K562 (cell line): ENCODE data around the gene RPS2. TPM values are rescaled to one million over a fixed set of nuclear protein-coding genes. Genes with fewer than 3 reads are reported as not detected.

Experiments
- PHTF2 ChIP-seq: fragments of 250-450 bp; sonication (Bioruptor Pico); IDR thresholded peaks from 2 replicates; pipeline ENCODE4 v1.5.0; 2021; ENCODE audit warnings: mild to moderate bottlenecking
- ZNF224 ChIP-seq: sonication (generic); formaldehyde crosslinking; IDR thresholded peaks from 2 replicates; pipeline ENCODE4 v1.8.0; 2022; ENCODE audit warnings: mild to moderate bottlenecking, missing genetic modification reagents
- polyA plus RNA-seq, 8 experiments: library from polyadenylated mRNA; depleted of rRNA in 4 of 8; stranded (reverse) in 5 of 8; unstranded in 3 of 8; fragments of >200 nt; fragmentation: Nextera tagmentation in 2 of 8; fragmentation: Illumina TruSeq in 1 of 8; extraction: Ambion mirVana in 2 of 8; extraction: Trizol in 1 of 8; gene quantifications; 2 replicates each; pipeline versions ENCODE4 v1.2.1 to v1.2.3, GENCODE V29; 2011 to 2014; ENCODE audit warnings: inconsistent platforms in 1 of 8, missing spikeins in 1 of 8
- total RNA-seq, 7 experiments: library from RNA; depleted of rRNA in 6 of 7; stranded (reverse); fragments of >200 nt in 6 of 7; fragmentation: Illumina TruSeq in 2 of 7; extraction: Trizol in 2 of 7; gene quantifications; 2 replicates each; pipeline versions ENCODE4 v1.2.1 to v1.2.3, GENCODE V29; 2011 to 2021; ENCODE audit warnings: low replicate concordance in 1 of 7
- TF ChIP-seq, protein P1 (sequence below): IDR thresholded peaks from 2 replicates; pipeline ENCODE4 v1.6.1; 2011; ENCODE audit not compliant: insufficient read length; ENCODE audit errors: extremely low read depth
- TF ChIP-seq, protein P2 (sequence below), 2 experiments: fragments of 450-650 bp; formaldehyde crosslinking in 1 of 2; IDR thresholded peaks; 2 replicates each; pipeline versions ENCODE4 v1.4.0 to v1.6.1; 2014 to 2020; ENCODE audit warnings: mild to moderate bottlenecking in 2 of 2, borderline replicate concordance in 1 of 2, low read depth in 1 of 2
- TF ChIP-seq, protein P3 (sequence below): fragments of 450-650 bp; IDR thresholded peaks from 2 replicates; pipeline ENCODE4 v1.6.1; 2016; ENCODE audit warnings: mild to moderate bottlenecking, moderate library complexity

The RPS2 gene
- total and polyA plus RNA-seq, 9 of the 15 experiments (the other 6 are each of a cell fraction or from before 2014, with no cell fraction given) = 834 to 4,794 (median 3,793) TPM

DNA sequence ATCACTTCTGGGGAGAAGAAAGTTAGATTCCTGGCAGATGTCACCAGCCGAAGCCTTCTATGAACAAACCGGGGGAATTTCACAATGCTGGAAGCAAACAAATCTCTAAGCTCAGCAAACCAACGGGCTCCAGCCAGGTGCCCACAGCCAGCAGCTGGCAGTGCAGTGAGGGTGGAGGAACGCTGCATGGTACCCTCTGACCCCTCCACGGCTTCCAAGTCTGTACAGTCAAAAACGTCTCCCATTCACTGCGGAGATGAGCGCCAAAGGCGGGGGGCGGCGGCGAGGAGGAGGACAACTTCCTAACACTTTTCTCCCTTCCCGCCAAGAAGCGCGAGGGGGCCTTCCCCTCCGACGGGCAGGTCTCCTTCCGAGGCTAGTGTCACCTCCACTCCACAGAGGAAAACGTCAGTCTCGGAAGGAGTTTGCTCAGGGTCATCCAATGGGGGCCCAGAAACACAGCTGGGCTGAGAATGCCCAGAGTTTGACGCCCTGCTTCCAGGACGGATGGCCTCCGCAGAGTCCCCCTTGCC, 44.1 kb upstream of the RPS2 start (continued):
- TF ChIP-seq, protein P1, sequence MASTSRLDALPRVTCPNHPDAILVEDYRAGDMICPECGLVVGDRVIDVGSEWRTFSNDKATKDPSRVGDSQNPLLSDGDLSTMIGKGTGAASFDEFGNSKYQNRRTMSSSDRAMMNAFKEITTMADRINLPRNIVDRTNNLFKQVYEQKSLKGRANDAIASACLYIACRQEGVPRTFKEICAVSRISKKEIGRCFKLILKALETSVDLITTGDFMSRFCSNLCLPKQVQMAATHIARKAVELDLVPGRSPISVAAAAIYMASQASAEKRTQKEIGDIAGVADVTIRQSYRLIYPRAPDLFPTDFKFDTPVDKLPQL = no peak
- TF ChIP-seq PHTF2 (CRISPR knock-in tag) = no peak
- TF ChIP-seq, protein P2, sequence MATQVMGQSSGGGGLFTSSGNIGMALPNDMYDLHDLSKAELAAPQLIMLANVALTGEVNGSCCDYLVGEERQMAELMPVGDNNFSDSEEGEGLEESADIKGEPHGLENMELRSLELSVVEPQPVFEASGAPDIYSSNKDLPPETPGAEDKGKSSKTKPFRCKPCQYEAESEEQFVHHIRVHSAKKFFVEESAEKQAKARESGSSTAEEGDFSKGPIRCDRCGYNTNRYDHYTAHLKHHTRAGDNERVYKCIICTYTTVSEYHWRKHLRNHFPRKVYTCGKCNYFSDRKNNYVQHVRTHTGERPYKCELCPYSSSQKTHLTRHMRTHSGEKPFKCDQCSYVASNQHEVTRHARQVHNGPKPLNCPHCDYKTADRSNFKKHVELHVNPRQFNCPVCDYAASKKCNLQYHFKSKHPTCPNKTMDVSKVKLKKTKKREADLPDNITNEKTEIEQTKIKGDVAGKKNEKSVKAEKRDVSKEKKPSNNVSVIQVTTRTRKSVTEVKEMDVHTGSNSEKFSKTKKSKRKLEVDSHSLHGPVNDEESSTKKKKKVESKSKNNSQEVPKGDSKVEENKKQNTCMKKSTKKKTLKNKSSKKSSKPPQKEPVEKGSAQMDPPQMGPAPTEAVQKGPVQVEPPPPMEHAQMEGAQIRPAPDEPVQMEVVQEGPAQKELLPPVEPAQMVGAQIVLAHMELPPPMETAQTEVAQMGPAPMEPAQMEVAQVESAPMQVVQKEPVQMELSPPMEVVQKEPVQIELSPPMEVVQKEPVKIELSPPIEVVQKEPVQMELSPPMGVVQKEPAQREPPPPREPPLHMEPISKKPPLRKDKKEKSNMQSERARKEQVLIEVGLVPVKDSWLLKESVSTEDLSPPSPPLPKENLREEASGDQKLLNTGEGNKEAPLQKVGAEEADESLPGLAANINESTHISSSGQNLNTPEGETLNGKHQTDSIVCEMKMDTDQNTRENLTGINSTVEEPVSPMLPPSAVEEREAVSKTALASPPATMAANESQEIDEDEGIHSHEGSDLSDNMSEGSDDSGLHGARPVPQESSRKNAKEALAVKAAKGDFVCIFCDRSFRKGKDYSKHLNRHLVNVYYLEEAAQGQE (IDR thresholded peaks at IDR 0.05; ENCODE audit: borderline replicate concordance) = no peak
- TF ChIP-seq, protein P2 (CRISPR knock-in tag; IDR thresholded peaks at IDR 0.05; ENCODE audit: low read depth) = no peak
- peak; percentile 19; the same call in 1 of the 2 replicates for TF ChIP-seq ZNF224 (CRISPR knock-in tag)
- TF ChIP-seq, protein P3, sequence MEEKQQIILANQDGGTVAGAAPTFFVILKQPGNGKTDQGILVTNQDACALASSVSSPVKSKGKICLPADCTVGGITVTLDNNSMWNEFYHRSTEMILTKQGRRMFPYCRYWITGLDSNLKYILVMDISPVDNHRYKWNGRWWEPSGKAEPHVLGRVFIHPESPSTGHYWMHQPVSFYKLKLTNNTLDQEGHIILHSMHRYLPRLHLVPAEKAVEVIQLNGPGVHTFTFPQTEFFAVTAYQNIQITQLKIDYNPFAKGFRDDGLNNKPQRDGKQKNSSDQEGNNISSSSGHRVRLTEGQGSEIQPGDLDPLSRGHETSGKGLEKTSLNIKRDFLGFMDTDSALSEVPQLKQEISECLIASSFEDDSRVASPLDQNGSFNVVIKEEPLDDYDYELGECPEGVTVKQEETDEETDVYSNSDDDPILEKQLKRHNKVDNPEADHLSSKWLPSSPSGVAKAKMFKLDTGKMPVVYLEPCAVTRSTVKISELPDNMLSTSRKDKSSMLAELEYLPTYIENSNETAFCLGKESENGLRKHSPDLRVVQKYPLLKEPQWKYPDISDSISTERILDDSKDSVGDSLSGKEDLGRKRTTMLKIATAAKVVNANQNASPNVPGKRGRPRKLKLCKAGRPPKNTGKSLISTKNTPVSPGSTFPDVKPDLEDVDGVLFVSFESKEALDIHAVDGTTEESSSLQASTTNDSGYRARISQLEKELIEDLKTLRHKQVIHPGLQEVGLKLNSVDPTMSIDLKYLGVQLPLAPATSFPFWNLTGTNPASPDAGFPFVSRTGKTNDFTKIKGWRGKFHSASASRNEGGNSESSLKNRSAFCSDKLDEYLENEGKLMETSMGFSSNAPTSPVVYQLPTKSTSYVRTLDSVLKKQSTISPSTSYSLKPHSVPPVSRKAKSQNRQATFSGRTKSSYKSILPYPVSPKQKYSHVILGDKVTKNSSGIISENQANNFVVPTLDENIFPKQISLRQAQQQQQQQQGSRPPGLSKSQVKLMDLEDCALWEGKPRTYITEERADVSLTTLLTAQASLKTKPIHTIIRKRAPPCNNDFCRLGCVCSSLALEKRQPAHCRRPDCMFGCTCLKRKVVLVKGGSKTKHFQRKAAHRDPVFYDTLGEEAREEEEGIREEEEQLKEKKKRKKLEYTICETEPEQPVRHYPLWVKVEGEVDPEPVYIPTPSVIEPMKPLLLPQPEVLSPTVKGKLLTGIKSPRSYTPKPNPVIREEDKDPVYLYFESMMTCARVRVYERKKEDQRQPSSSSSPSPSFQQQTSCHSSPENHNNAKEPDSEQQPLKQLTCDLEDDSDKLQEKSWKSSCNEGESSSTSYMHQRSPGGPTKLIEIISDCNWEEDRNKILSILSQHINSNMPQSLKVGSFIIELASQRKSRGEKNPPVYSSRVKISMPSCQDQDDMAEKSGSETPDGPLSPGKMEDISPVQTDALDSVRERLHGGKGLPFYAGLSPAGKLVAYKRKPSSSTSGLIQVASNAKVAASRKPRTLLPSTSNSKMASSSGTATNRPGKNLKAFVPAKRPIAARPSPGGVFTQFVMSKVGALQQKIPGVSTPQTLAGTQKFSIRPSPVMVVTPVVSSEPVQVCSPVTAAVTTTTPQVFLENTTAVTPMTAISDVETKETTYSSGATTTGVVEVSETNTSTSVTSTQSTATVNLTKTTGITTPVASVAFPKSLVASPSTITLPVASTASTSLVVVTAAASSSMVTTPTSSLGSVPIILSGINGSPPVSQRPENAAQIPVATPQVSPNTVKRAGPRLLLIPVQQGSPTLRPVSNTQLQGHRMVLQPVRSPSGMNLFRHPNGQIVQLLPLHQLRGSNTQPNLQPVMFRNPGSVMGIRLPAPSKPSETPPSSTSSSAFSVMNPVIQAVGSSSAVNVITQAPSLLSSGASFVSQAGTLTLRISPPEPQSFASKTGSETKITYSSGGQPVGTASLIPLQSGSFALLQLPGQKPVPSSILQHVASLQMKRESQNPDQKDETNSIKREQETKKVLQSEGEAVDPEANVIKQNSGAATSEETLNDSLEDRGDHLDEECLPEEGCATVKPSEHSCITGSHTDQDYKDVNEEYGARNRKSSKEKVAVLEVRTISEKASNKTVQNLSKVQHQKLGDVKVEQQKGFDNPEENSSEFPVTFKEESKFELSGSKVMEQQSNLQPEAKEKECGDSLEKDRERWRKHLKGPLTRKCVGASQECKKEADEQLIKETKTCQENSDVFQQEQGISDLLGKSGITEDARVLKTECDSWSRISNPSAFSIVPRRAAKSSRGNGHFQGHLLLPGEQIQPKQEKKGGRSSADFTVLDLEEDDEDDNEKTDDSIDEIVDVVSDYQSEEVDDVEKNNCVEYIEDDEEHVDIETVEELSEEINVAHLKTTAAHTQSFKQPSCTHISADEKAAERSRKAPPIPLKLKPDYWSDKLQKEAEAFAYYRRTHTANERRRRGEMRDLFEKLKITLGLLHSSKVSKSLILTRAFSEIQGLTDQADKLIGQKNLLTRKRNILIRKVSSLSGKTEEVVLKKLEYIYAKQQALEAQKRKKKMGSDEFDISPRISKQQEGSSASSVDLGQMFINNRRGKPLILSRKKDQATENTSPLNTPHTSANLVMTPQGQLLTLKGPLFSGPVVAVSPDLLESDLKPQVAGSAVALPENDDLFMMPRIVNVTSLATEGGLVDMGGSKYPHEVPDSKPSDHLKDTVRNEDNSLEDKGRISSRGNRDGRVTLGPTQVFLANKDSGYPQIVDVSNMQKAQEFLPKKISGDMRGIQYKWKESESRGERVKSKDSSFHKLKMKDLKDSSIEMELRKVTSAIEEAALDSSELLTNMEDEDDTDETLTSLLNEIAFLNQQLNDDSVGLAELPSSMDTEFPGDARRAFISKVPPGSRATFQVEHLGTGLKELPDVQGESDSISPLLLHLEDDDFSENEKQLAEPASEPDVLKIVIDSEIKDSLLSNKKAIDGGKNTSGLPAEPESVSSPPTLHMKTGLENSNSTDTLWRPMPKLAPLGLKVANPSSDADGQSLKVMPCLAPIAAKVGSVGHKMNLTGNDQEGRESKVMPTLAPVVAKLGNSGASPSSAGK = peak; percentile 94
